Measurements from ENCODE around the gene TMED1. TPM values are rescaled to one million over a fixed set of nuclear protein-coding genes. Genes with fewer than 3 reads are reported as not detected.
"Not testable (repeated sequence)": the region's sequence is repeated elsewhere in the genome, so short reads cannot be mapped to it uniquely, and the experiment has no call there.

The TMED1 gene
- total and polyA plus RNA-seq, 2 experiments from 2014 or later = 29.7 to 37.2 TPM

DNA sequence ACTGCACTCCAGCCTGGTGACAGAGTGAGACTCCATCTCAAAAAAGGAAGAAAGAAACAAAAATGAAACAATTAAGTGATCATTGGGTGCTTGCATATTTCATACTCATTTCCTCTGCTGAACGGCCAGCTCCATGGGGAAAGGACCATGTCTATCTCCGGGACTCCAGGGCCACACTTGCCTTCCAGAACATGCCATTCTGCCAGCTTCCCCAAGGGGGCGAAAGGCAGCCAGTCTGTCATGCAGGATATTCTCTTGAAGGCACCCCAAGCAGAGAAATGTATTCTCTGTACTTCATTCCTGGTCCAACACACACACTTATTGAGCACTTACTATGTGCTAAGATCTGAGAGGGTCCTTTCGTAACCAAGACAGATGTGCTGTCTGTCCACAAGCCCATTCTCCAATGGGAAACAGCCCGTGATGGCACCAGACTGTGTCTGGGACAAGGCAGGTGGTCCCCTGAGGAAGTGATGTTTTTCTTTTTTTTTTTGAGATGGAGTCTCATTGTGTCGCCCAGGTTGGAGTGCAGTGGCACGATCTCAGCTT lies 25.2 kb upstream of the TMED1 start:
- H3K36me3 Mint-ChIP-seq (ENCODE audit: low read depth) = no peaks in the 10 kb centered on the region
- no peak overlapping the region for H3K27ac Mint-ChIP-seq
- Histone ChIP-seq H3K9me2 (ENCODE audit: insufficient read depth) (no peaks in the 10 kb centered on the region; the same call in 1 of the 2 replicates), H3K4me2 (no peak overlapping the region), H3K4me3 (no peak overlapping the region), H3K27me3 (ENCODE audit: insufficient read depth) (no peaks in the 10 kb centered on the region), H2AFZ (no peak overlapping the region), H3F3A (replicated peaks; ENCODE audit: low read depth) (0 out of 2 replicates have a peak, but pooled peaks cover 3% of the 10 kb centered on the region), H3K27ac (ENCODE audit: low read depth) (no peak overlapping the region), H3K4me1 (ENCODE audit: insufficient read depth) (no peaks in the 10 kb centered on the region), H3K79me2 (replicated peaks; ENCODE audit: insufficient read depth) (no peaks in the 10 kb centered on the region), H3K36me3 (ENCODE audit: insufficient read depth) (no peaks in the 10 kb centered on the region), H4K20me1 (replicated peaks; ENCODE audit: insufficient read depth) (no peaks in the 10 kb centered on the region)
- ATAC-seq (peak; percentile 58), DNase-seq (ENCODE audit: low spot score) (peak; percentile 83)
- peaks cover 12% of the 10 kb centered on the region for H3K27me3 Mint-ChIP-seq (ENCODE audit: insufficient read depth, low read depth, poor library complexity)
- no peaks in the 10 kb centered on the region; the same call in 2 of the 3 replicates for H3K9me3 Mint-ChIP-seq
- H3K4me1 Mint-ChIP-seq = peaks cover 8% of the 10 kb centered on the region
- TF ChIP-seq EZH2phosphoT487 (IDR thresholded peaks at IDR 0.05; ENCODE audit: unreplicated experiment) = no peak
- TF ChIP-seq, protein P1, sequence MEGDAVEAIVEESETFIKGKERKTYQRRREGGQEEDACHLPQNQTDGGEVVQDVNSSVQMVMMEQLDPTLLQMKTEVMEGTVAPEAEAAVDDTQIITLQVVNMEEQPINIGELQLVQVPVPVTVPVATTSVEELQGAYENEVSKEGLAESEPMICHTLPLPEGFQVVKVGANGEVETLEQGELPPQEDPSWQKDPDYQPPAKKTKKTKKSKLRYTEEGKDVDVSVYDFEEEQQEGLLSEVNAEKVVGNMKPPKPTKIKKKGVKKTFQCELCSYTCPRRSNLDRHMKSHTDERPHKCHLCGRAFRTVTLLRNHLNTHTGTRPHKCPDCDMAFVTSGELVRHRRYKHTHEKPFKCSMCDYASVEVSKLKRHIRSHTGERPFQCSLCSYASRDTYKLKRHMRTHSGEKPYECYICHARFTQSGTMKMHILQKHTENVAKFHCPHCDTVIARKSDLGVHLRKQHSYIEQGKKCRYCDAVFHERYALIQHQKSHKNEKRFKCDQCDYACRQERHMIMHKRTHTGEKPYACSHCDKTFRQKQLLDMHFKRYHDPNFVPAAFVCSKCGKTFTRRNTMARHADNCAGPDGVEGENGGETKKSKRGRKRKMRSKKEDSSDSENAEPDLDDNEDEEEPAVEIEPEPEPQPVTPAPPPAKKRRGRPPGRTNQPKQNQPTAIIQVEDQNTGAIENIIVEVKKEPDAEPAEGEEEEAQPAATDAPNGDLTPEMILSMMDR (conservative IDR thresholded peaks at IDR 0.05; ENCODE audit: low read depth in 2 of 2) = peak; percentile 73 to 77
- no peak overlapping the region for H3K4me3 Mint-ChIP-seq

DNA sequence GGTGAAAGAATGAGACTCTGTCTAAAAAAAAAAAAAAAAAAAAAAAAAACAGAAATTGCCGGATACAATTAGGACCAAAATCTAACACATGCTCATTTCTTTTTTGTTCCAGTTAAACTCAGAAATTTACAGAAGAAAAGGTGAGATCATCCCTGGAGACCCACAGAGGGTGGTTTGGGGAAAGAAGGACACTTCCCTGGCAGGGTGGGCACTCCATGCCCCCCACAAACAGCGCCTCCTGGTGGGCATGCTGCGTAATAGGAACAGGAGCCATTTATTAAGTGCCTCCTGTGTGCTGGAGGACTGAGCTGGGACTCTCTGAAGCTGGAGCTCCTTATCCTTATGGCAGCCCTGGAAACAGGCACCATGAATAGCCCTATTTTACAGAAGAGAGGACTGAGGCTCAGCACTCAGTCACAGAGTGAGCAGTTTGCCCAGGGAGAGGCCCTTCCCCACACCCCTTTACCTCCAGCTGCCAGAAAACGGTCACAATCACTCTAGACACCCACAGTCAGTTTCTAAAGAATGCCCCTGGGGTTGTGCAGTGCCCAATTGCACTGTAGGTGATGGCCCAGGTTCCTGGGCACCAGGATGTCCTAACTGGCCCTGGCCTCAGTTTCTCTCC lies 22.3 kb upstream of the TMED1 start:
- Histone ChIP-seq H3K9me2 (ENCODE audit: insufficient read depth) (no peaks in the 10 kb centered on the region), H3K4me3 (no peak overlapping the region), H3K4me1 (ENCODE audit: insufficient read depth) (no peaks in the 10 kb centered on the region), H3K27me3 (ENCODE audit: insufficient read depth) (no peaks in the 10 kb centered on the region), H3K4me2 (no peak overlapping the region), H3K79me2 (replicated peaks; ENCODE audit: insufficient read depth) (no peaks in the 10 kb centered on the region), H3F3A (replicated peaks; ENCODE audit: low read depth) (0 out of 2 replicates have a peak, but pooled peaks cover 3% of the 10 kb centered on the region), H3K27ac (ENCODE audit: low read depth) (no peak overlapping the region), H3K36me3 (ENCODE audit: insufficient read depth) (no peaks in the 10 kb centered on the region), H4K20me1 (replicated peaks; ENCODE audit: insufficient read depth) (no peaks in the 10 kb centered on the region), H2AFZ (no peak overlapping the region)
- no peaks in the 10 kb centered on the region for H3K36me3 Mint-ChIP-seq (ENCODE audit: low read depth)
- H3K27me3 Mint-ChIP-seq (ENCODE audit: insufficient read depth, low read depth, poor library complexity) = peaks cover 14% of the 10 kb centered on the region
- H3K4me3 Mint-ChIP-seq = no peak overlapping the region
- ATAC-seq (peak; percentile 76), DNase-seq (ENCODE audit: low spot score) (peak; percentile 79)
- H3K4me1 Mint-ChIP-seq = peaks cover 3% of the 10 kb centered on the region; the same call in 1 of the 3 replicates
- TF ChIP-seq, protein P2, sequence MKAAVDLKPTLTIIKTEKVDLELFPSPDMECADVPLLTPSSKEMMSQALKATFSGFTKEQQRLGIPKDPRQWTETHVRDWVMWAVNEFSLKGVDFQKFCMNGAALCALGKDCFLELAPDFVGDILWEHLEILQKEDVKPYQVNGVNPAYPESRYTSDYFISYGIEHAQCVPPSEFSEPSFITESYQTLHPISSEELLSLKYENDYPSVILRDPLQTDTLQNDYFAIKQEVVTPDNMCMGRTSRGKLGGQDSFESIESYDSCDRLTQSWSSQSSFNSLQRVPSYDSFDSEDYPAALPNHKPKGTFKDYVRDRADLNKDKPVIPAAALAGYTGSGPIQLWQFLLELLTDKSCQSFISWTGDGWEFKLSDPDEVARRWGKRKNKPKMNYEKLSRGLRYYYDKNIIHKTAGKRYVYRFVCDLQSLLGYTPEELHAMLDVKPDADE (IDR thresholded peaks at IDR 0.05) = no peak
- TF ChIP-seq, protein P1 (conservative IDR thresholded peaks at IDR 0.05; ENCODE audit: low read depth in 2 of 2) = peak; percentile 97 to 99
- H3K9me3 Mint-ChIP-seq = no peaks in the 10 kb centered on the region; the same call in 2 of the 3 replicates
- no peak overlapping the region; the same call in 1 of the 2 replicates for H3K27ac Mint-ChIP-seq

DNA sequence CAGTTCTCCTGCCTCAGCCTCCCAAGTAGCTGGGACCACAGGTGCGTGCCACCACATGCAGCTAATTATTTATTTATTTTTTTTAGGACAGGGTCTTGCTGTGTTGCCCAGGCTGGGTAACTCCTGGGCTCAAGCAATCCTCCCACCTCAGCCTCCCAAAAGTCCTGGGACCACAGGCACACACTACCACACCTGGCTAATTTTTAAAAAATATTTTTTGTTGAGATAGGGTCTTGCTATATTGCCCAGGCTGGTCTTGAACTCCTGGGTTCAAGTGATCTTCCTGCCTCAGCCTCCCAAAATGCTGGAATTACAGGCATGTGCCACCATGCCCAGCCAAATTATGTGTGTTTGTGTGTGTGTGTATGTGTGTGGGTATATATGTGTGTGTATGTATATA lies 20.9 kb upstream of the TMED1 start:
- not testable (repeated sequence) for H3K9me3 Mint-ChIP-seq; H4K20me1 ChIP-seq (replicated peaks; ENCODE audit: insufficient read depth); ATAC-seq; H3K36me3 Mint-ChIP-seq (ENCODE audit: low read depth); H3K9me2 ChIP-seq (ENCODE audit: insufficient read depth); H3K27ac ChIP-seq (ENCODE audit: low read depth); H2AFZ ChIP-seq; H3K27me3 ChIP-seq (ENCODE audit: insufficient read depth); DNase-seq (ENCODE audit: low spot score); H3K4me1 Mint-ChIP-seq; H3K4me1 ChIP-seq (ENCODE audit: insufficient read depth); H3F3A ChIP-seq (replicated peaks; ENCODE audit: low read depth); H3K4me3 ChIP-seq; H3K36me3 ChIP-seq (ENCODE audit: insufficient read depth); H3K4me2 ChIP-seq; H3K4me3 Mint-ChIP-seq; H3K79me2 ChIP-seq (replicated peaks; ENCODE audit: insufficient read depth); H3K27ac Mint-ChIP-seq
- H3K27me3 Mint-ChIP-seq (ENCODE audit: insufficient read depth, low read depth, poor library complexity) = peaks cover 11% of the 10 kb centered on the region
